Gastrocnemius medialis (tissue), 4 donors: Measurements from ENCODE around the gene CUX1. TPM values are rescaled to one million over a fixed set of nuclear protein-coding genes. Genes with fewer than 3 reads are reported as not detected.
"Not testable (repeated sequence)": the region's sequence is repeated elsewhere in the genome, so short reads cannot be mapped to it uniquely, and the experiment has no call there.

Experiments
- ATAC-seq, 2 donors: fragments of 150-250 bp; one replicate each; pipeline ENCODE4 v1.9.1; 2016
- DNase-seq, 2 donors: peaks; one replicate each; pipeline ENCODE4 v3.0.0-alpha.2; 2019
- H3K27ac ChIP-seq, 4 donors: fragments of 200-600 bp; sonication (generic); 1 replicate in 1 of 4; 2 replicates in 3 of 4; pipeline ENCODE4 v1.5.1; 2016 to 2018; ENCODE audit warnings: mild to moderate bottlenecking in 2 of 4, moderate library complexity in 1 of 4
- H3K27me3 ChIP-seq, 3 donors: fragments of 200-600 bp; sonication (generic) in 2 of 3; 1 replicate in 1 of 3; 2 replicates in 2 of 3; pipeline versions ENCODE4 v1.5.1 to v1.6.0; 2016 to 2019; ENCODE audit warnings: mild to moderate bottlenecking in 1 of 3, moderate library complexity in 1 of 3
- H3K36me3 ChIP-seq, 2 donors: fragments of 200-600 bp; sonication (generic) in 1 of 2; one replicate each; pipeline ENCODE4 v1.5.1; 2017 to 2018
- H3K4me1 ChIP-seq, 2 donors: fragments of 200-600 bp; sonication (generic) in 1 of 2; one replicate each; pipeline ENCODE4 v1.5.1; 2016 to 2017; ENCODE audit warnings: mild to moderate bottlenecking in 2 of 2
- H3K4me3 ChIP-seq, 4 donors: fragments of 200-600 bp; sonication (generic) in 3 of 4; 1 replicate in 1 of 4; 2 replicates in 3 of 4; pipeline ENCODE4 v1.5.1; 2016 to 2019; ENCODE audit warnings: mild to moderate bottlenecking in 2 of 4
- H3K9me3 ChIP-seq, 3 donors: fragments of 200-600 bp; sonication (generic) in 2 of 3; 1 replicate in 1 of 3; 2 replicates in 2 of 3; pipeline ENCODE4 v1.5.1; 2016 to 2019
- CTCF ChIP-seq, 5 experiments: fragments of 450-650 bp in 3 of 5; fragments of 200-600 bp in 2 of 5; sonication (generic) in 2 of 5; IDR thresholded peaks in 4 of 5; conservative IDR thresholded peaks in 1 of 5; 1 replicate in 4 of 5; 2 replicates in 1 of 5; pipeline ENCODE4 v1.5.1; 2016 to 2019; ENCODE audit warnings: antibody characterized with exemption in 5 of 5, mild to moderate bottlenecking in 3 of 5, moderate library complexity in 3 of 5
- POLR2A ChIP-seq, 2 donors: fragments of 450-650 bp; IDR thresholded peaks; one replicate each; pipeline ENCODE4 v1.6.1; 2017; ENCODE audit warnings: antibody characterized with exemption in 2 of 2, mild to moderate bottlenecking in 2 of 2, moderate library complexity in 2 of 2
- in situ Hi-C, 4 donors: fragments of 200-750 bp; cut with MboI; loops; one replicate each; pipeline versions ENCODE4 v1.15.0 to v1.8.0; 2017; ENCODE audit warnings: low sequenced_read_pairs in 4 of 4
- intact Hi-C: fragments of 100-400 bp; cut with DNase I; formaldehyde crosslinking; loops from one replicate; pipeline ENCODE4 v1.15.1; 2023; ENCODE audit warnings: low total_unique reads
- total RNA-seq, 4 donors: library from RNA; depleted of rRNA; stranded (reverse); fragments of >200 nt; gene quantifications; one replicate each; pipeline versions ENCODE4 v1.1.0 to v1.2.3, GENCODE V29; 2016

The CUX1 gene
- total RNA-seq, 4 donors from 2014 or later, result 44.1 to 57.9 (median 54.9) TPM

- ATAC-seq (no peak), DNase-seq (no peak)
- Histone ChIP-seq H3K27me3 (no peaks in the 10 kb centered on the region), H3K4me1 (peaks cover 27 to 30% of the 10 kb centered on the region in 2 donors), H3K36me3 (no peaks in the 10 kb centered on the region), H3K4me3 (no peak overlapping the region), H3K27ac (no peak overlapping the region), H3K9me3 (no peaks in the 10 kb centered on the region)
- TF ChIP-seq CTCF (IDR thresholded peaks at IDR 0.05 in 4 of 5, conservative IDR thresholded peaks at IDR 0.05 in 1 of 5) (no peak), POLR2A (IDR thresholded peaks at IDR 0.05) (no peak)
- intact Hi-C loops, result loop anchor here (10.0 kb wide), 1 partner anchor 265 kb away; no protein-coding TSS in a partner anchor
- in situ Hi-C loops, result loop anchor here in 2 of 4 donors (25.0 kb wide), 1 partner anchor 407 kb away; no protein-coding TSS in a partner anchor
Measured at GRCh38 chr7:101829821-101830220, 12.4 kb downstream of the CUX1 start.

- H3K36me3 ChIP-seq, DNase-seq, H3K27ac ChIP-seq, intact Hi-C loops, H3K9me3 ChIP-seq, ATAC-seq, H3K4me3 ChIP-seq, H3K27me3 ChIP-seq: not testable (repeated sequence)
- peaks cover 17 to 22% of the 10 kb centered on the region in 2 donors for H3K4me1 ChIP-seq
- in situ Hi-C loops, result loop anchor here in 2 of 4 donors (25.0 kb wide), 1 partner anchor 406 kb away; no protein-coding TSS in a partner anchor
Measured at GRCh38 chr7:101831396-101831795, 14.0 kb downstream of the CUX1 start.

GRCh38 chr7:101832205-101832631, 14.8 kb downstream of the CUX1 start:
- TF ChIP-seq POLR2A (IDR thresholded peaks at IDR 0.05) (no peak), CTCF (IDR thresholded peaks at IDR 0.05 in 4 of 5, conservative IDR thresholded peaks at IDR 0.05 in 1 of 5) (no peak)
- in situ Hi-C loops (loop anchor here in 2 of 4 donors (25.0 kb wide), 1 partner anchor 405 kb away; no protein-coding TSS in a partner anchor), intact Hi-C loops (no loop called here)
- H3K4me3 ChIP-seq, result no peak overlapping the region
- H3K4me1 ChIP-seq, result peaks cover 14 to 18% of the 10 kb centered on the region in 2 donors
- no peaks in the 10 kb centered on the region for H3K9me3 ChIP-seq
- H3K27me3 ChIP-seq, result no peaks in the 10 kb centered on the region
- no peak overlapping the region for H3K27ac ChIP-seq
- DNase-seq (no peak), ATAC-seq (no peak)
- no peaks in the 10 kb centered on the region for H3K36me3 ChIP-seq

GRCh38 chr7:101832685-101833375, 15.4 kb downstream of the CUX1 start:
- in situ Hi-C loops, result loop anchor here in 2 of 4 donors (25.0 kb wide), 1 partner anchor 404 kb away; no protein-coding TSS in a partner anchor
- intact Hi-C loops, result no loop called here
- Histone ChIP-seq H3K4me3 (no peak overlapping the region), H3K36me3 (no peaks in the 10 kb centered on the region), H3K27me3 (no peaks in the 10 kb centered on the region), H3K27ac (no peak overlapping the region), H3K9me3 (no peaks in the 10 kb centered on the region), H3K4me1 (peaks cover 14 to 16% of the 10 kb centered on the region in 2 donors)
- TF ChIP-seq CTCF (IDR thresholded peaks at IDR 0.05 in 4 of 5, conservative IDR thresholded peaks at IDR 0.05 in 1 of 5) (no peak), POLR2A (IDR thresholded peaks at IDR 0.05) (no peak)
- DNase-seq, result no peak
- no peak for ATAC-seq

GRCh38 chr7:101833799-101834198, 16.4 kb downstream of the CUX1 start:
- in situ Hi-C loops, result loop anchor here in 2 of 4 donors (25.0 kb wide), 1 partner anchor 404 kb away; no protein-coding TSS in a partner anchor
- Histone ChIP-seq H3K4me1 (peaks cover 7% of the 10 kb centered on the region in 2 donors), H3K4me3 (no peak overlapping the region), H3K36me3 (no peaks in the 10 kb centered on the region), H3K27ac (no peak overlapping the region), H3K27me3 (no peaks in the 10 kb centered on the region), H3K9me3 (no peaks in the 10 kb centered on the region)
- DNase-seq (no peak), ATAC-seq (no peak)
- intact Hi-C loops, result no loop called here
- TF ChIP-seq CTCF (IDR thresholded peaks at IDR 0.05 in 4 of 5, conservative IDR thresholded peaks at IDR 0.05 in 1 of 5), result no peak
- TF ChIP-seq POLR2A (IDR thresholded peaks at IDR 0.05), result no peak
